Subcutaneous preadipocyte (primary cell): ENCODE data around the gene STAC. TPM values are rescaled to one million over a fixed set of nuclear protein-coding genes. Genes with fewer than 3 reads are reported as not detected.

ENCODE experiments used
- total RNA-seq: library from RNA; depleted of rRNA; stranded (reverse); fragments of >200 nt; gene quantifications from 2 replicates; pipeline ENCODE4 v1.2.3, GENCODE V29; 2012

The STAC gene, protein sequence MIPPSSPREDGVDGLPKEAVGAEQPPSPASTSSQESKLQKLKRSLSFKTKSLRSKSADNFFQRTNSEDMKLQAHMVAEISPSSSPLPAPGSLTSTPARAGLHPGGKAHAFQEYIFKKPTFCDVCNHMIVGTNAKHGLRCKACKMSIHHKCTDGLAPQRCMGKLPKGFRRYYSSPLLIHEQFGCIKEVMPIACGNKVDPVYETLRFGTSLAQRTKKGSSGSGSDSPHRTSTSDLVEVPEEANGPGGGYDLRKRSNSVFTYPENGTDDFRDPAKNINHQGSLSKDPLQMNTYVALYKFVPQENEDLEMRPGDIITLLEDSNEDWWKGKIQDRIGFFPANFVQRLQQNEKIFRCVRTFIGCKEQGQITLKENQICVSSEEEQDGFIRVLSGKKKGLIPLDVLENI
- 0.37 and 4.1 TPM in 2 replicates for total RNA-seq

DNA sequence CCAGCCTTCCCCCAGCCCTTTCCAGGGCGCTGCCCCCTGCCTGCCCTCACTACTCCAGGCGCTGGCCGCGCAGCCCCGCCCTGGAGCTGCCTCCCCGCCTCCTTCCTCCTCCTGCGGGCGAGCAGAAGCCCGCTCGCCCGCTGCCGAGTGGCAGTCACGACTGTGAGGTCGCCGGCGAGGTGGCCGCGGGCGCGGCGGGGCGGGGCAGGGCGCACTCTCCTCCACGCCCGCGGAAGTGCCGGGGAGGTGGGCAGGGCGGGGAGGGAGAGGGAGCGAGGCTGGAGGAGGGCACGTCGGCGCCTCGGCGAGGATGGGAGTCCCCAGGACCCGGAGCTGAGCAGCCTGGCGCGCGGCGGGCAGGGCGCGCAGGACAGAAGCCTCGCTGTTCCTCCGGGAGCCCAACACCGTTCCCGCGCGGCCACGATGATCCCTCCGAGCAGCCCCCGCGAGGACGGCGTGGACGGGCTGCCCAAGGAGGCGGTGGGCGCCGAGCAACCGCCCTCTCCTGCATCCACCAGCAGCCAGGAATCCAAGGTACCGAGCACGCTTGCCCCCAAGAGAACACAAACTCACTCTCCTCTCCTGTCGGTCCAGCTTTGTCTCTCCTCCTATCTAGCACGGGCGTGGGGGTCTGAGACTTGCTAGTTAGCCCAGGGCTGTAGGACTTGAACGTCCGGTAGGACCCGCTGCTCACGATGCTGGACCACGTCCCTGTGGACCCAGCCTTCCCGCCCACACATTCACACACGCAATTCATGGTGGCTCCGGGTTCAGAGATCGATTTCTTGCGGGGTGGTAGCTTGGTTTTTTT lies at the start of gene STAC:
STAC (plus strand) TSS at position 284 of the 811 bp plus-strand sequence; CDS start at position 424, 140 bp downstream.

